Fibroblast of lung (primary cell): Measurements from ENCODE around the gene FHIT. TPM values are rescaled to one million over a fixed set of nuclear protein-coding genes. Genes with fewer than 3 reads are reported as not detected.

Source experiments
- DNase-seq, 2 donors: peaks; one replicate each; pipeline versions ENCODE4 v3.0.0 to v3.0.0-alpha.2; 2010; ENCODE audit warnings: low read depth in 2 of 2
- H2AFZ ChIP-seq: 2 replicates; pipeline ENCODE4 v1.5.1; 2012; ENCODE audit warnings: low read length, control low read depth, inconsistent platforms
- H3K27ac ChIP-seq: 2 replicates; pipeline ENCODE4 v1.5.1; 2011; ENCODE audit warnings: low read length, control low read depth; ENCODE audit not compliant: insufficient read depth
- H3K27me3 ChIP-seq: 2 replicates; pipeline ENCODE4 v1.5.1; 2011; ENCODE audit warnings: mild to moderate bottlenecking, low read length; ENCODE audit not compliant: control insufficient read depth, insufficient read depth
- H3K36me3 ChIP-seq: 2 replicates; pipeline ENCODE4 v1.5.1; 2011; ENCODE audit warnings: low read length; ENCODE audit not compliant: control insufficient read depth, insufficient read depth
- H3K4me1 ChIP-seq: 2 replicates; pipeline ENCODE4 v1.5.1; 2011; ENCODE audit warnings: low read length; ENCODE audit not compliant: control insufficient read depth, insufficient read depth; ENCODE audit errors: extremely low read depth
- H3K4me2 ChIP-seq: 2 replicates; pipeline ENCODE4 v1.5.1; 2011; ENCODE audit warnings: low read length, control low read depth; ENCODE audit not compliant: insufficient read depth; ENCODE audit errors: extremely low read depth
- H3K4me3 ChIP-seq, 4 experiments: fragments of 200-600 bp in 1 of 4; sonication (generic) in 1 of 4; replicated peaks in 1 of 4; 2 replicates each; pipeline ENCODE4 v1.5.1; 2011 to 2016; ENCODE audit warnings: low read length in 4 of 4, low read depth in 3 of 4, mild to moderate bottlenecking in 3 of 4, control low read depth in 2 of 4, inconsistent platforms in 1 of 4, mixed read lengths in 1 of 4; ENCODE audit not compliant: insufficient read depth in 1 of 4; ENCODE audit errors: control extremely low read depth in 1 of 4
- H3K79me2 ChIP-seq: 2 replicates; pipeline ENCODE4 v1.5.1; 2012; ENCODE audit warnings: mild to moderate bottlenecking, low read length, inconsistent platforms; ENCODE audit not compliant: control insufficient read depth, insufficient read depth
- H3K9ac ChIP-seq: 2 replicates; pipeline ENCODE4 v1.5.1; 2011; ENCODE audit warnings: mild to moderate bottlenecking, low read length, control low read depth; ENCODE audit not compliant: insufficient read depth
- H3K9me3 ChIP-seq: 2 replicates; pipeline ENCODE4 v1.5.1; 2012; ENCODE audit warnings: low read depth, low read length; ENCODE audit not compliant: control insufficient read depth, insufficient read depth
- H4K20me1 ChIP-seq: 2 replicates; pipeline ENCODE4 v1.5.1; 2011; ENCODE audit warnings: low read length; ENCODE audit not compliant: control insufficient read depth, insufficient read depth; ENCODE audit errors: extremely low read depth
- CTCF ChIP-seq, 2 donors: IDR thresholded peaks in 1 of 2; conservative IDR thresholded peaks in 1 of 2; 1 replicate in 1 of 2; 2 replicates in 1 of 2; pipeline ENCODE4 v1.5.1; 2011 to 2012; ENCODE audit warnings: low read length in 2 of 2, control low read depth in 1 of 2, inconsistent platforms in 1 of 2, low read depth in 1 of 2, mild to moderate bottlenecking in 1 of 2
- EZH2 ChIP-seq: IDR thresholded peaks from 2 replicates; pipeline ENCODE4 v1.5.1; 2012; ENCODE audit warnings: low read length, control low read depth, mild to moderate bottlenecking; ENCODE audit errors: missing control alignments
- polyA plus RNA-seq, 2 donors: library from polyadenylated mRNA; depleted of rRNA in 1 of 2; stranded (reverse) in 1 of 2; unstranded in 1 of 2; fragments of >200 nt; gene quantifications; 2 replicates each; pipeline ENCODE4 v1.2.1, GENCODE V29; 2011 to 2012; ENCODE audit warnings: missing spikeins in 1 of 2
- total RNA-seq: library from RNA; depleted of rRNA; stranded (reverse); fragments of >200 nt; gene quantifications from 2 replicates; pipeline ENCODE4 v1.2.1, GENCODE V29; 2014

FHIT gene
- total and polyA plus RNA-seq, 2 donors (not counting 1 experiment from before 2014, with no cell fraction given), result 0.79 to 2.1 TPM

- H3K36me3 ChIP-seq, result no peaks in the 10 kb centered on the region
- no peaks in the 10 kb centered on the region for H3K79me2 ChIP-seq
- H3K4me1 ChIP-seq, result no peaks in the 10 kb centered on the region
- no peak overlapping the region for H3K27ac ChIP-seq
- no peak overlapping the region for H2AFZ ChIP-seq
- H3K9me3 ChIP-seq, result no peaks in the 10 kb centered on the region
- TF ChIP-seq EZH2, result no peak
- no peak for TF ChIP-seq CTCF (conservative IDR thresholded peaks at IDR 0.05 in 1 of 2, IDR thresholded peaks at IDR 0.05 in 1 of 2; ENCODE audit: low read depth in 1 of 2, low read length in 2 of 2)
- DNase-seq, result no peak
- no peak overlapping the region for H3K9ac ChIP-seq
- H3K4me2 ChIP-seq, result no peak overlapping the region
- H3K4me3 ChIP-seq, result no peak overlapping the region
- no peaks in the 10 kb centered on the region for H3K27me3 ChIP-seq
- H4K20me1 ChIP-seq, result no peaks in the 10 kb centered on the region
These were observed 760.3 kb downstream of the FHIT start for GRCh38 chr3:60490992-60491391.

- H3K4me3 ChIP-seq, result no peak overlapping the region
- H3K9ac ChIP-seq, result no peak overlapping the region
- H4K20me1 ChIP-seq, result no peaks in the 10 kb centered on the region
- TF ChIP-seq CTCF (conservative IDR thresholded peaks at IDR 0.05 in 1 of 2, IDR thresholded peaks at IDR 0.05 in 1 of 2; ENCODE audit: low read depth in 1 of 2, low read length in 2 of 2) (no peak), EZH2 (no peak)
- no peaks in the 10 kb centered on the region for H3K79me2 ChIP-seq
- no peaks in the 10 kb centered on the region for H3K36me3 ChIP-seq
- H2AFZ ChIP-seq, result no peak overlapping the region
- no peaks in the 10 kb centered on the region for H3K4me1 ChIP-seq
- no peaks in the 10 kb centered on the region for H3K27me3 ChIP-seq
- H3K27ac ChIP-seq, result no peak overlapping the region
- DNase-seq, result no peak
- no peak overlapping the region for H3K4me2 ChIP-seq
- H3K9me3 ChIP-seq, result no peaks in the 10 kb centered on the region
These were observed 776.2 kb downstream of the FHIT start for GRCh38 chr3:60475096-60475495.

- Histone ChIP-seq H3K4me3 (no peak overlapping the region), H3K27me3 (no peaks in the 10 kb centered on the region), H2AFZ (no peak overlapping the region), H4K20me1 (no peaks in the 10 kb centered on the region), H3K79me2 (no peaks in the 10 kb centered on the region), H3K9ac (no peak overlapping the region), H3K36me3 (no peaks in the 10 kb centered on the region), H3K9me3 (no peaks in the 10 kb centered on the region), H3K4me1 (no peaks in the 10 kb centered on the region), H3K27ac (no peak overlapping the region), H3K4me2 (no peak overlapping the region)
- no peak for DNase-seq
- TF ChIP-seq CTCF (conservative IDR thresholded peaks at IDR 0.05 in 1 of 2, IDR thresholded peaks at IDR 0.05 in 1 of 2; ENCODE audit: low read depth in 1 of 2, low read length in 2 of 2), result no peak
- no peak for TF ChIP-seq EZH2
These were observed 781.8 kb downstream of the FHIT start for GRCh38 chr3:60469481-60469880.
